HG02610 (cell line): ENCODE measurements around the gene RPP30.
A peak's percentile ranks its signal among the peaks of the same experiment; 100 is the strongest.
"Not testable (repeated sequence)": the region's sequence is repeated elsewhere in the genome, so short reads cannot be mapped to it uniquely, and the experiment has no call there.

Experiments
- ATAC-seq: cut with Tn5 transposase; IDR thresholded peaks from one replicate; pipeline ENCODE4 v1.9.1; 2021; ENCODE audit warnings: mild to moderate bottlenecking, moderate library complexity; ENCODE audit not compliant: unreplicated experiment

The RPP30 gene

GRCh38 chr10:90937645-90938258, 66.0 kb downstream of the RPP30 start:
- no peak for ATAC-seq

DNA sequence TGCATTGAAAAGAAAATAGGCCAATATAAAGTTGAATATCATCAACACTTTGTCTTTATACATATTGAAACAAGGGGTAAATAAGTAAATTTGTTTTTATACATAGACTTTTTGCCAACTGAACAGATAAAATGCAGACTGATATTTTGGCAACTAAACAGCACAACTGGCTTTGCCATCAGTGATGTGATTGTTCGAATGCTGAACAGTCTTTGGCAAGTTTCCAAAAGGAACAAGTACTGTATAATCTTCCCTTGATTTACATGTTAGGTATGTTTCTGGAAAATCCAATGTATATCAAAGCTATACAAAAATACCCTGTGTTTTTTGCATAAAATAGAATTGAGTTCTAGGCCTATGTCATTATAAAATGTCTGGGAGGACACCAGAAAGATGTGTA, 67.3 kb downstream of the RPP30 start:
- no peak for ATAC-seq

DNA sequence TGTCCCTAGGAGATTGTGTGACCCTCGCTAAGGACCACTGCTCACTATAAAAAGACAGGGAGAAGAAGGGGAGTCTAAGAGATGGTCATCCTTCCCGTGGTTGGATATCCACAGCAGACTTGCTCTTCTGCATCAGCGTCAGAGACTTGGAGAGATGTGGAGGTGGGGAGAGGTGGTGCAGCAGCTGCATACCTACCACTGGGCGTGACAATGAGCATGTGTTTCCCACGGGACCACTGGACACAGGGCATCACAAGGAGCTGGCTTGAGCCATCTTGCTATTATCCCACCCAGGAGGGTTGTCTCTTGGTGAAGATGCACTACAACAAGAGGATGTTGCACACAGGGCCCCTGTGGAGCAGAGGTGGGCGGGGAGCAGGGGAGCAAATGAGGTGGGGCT, 67.9 kb downstream of the RPP30 start:
- no peak for ATAC-seq

- ATAC-seq, result not testable (repeated sequence)
These were observed 71.2 kb downstream of the RPP30 start for GRCh38 chr10:90942980-90943379.

DNA sequence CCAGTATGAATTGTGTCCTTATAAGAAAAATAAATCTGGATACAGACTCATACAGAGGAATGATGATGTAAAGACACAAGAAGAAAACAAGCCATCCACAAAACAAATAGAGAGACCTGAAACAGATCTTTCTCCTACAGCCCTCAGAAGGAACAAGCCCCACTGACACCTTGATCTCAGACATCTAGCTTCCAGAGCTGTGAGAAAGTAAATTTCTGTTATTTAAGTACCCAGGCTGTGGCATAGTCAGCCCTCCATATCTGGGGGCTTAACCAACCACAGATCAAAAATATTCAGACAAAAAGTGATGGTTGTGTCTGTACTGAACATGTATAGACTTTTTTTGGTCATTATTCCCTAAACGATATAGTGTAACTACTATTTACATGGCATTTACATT, 73.0 kb downstream of the RPP30 start:
- no peak for ATAC-seq

DNA sequence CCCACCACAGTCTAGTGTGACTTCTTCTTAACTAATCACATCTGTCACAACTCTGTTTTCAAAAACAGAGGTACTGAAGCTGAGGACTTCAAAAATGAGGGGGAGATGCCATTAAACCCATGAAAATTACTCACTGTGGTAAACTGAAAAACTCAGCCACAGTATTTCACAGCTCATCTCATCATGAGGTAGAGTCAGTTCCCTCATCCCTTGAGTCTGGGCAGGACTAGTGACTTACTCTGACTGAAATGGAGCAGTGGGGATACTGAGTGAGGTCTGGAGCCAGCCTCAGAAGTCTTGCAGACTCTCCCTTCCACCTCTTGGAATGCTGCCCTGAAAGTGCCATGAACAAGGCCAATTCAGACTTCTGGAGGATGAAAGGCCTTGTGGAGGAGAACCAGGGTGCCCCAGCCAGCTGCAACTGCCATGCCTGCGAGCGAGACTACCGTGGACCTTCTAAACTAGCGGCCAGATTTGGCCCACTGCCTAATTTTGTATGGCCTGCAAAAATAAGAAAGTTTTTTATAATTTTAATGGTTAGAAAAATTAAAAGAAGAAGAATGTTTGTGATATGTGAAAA, 73.8 kb downstream of the RPP30 start:
- ATAC-seq, result no peak

DNA sequence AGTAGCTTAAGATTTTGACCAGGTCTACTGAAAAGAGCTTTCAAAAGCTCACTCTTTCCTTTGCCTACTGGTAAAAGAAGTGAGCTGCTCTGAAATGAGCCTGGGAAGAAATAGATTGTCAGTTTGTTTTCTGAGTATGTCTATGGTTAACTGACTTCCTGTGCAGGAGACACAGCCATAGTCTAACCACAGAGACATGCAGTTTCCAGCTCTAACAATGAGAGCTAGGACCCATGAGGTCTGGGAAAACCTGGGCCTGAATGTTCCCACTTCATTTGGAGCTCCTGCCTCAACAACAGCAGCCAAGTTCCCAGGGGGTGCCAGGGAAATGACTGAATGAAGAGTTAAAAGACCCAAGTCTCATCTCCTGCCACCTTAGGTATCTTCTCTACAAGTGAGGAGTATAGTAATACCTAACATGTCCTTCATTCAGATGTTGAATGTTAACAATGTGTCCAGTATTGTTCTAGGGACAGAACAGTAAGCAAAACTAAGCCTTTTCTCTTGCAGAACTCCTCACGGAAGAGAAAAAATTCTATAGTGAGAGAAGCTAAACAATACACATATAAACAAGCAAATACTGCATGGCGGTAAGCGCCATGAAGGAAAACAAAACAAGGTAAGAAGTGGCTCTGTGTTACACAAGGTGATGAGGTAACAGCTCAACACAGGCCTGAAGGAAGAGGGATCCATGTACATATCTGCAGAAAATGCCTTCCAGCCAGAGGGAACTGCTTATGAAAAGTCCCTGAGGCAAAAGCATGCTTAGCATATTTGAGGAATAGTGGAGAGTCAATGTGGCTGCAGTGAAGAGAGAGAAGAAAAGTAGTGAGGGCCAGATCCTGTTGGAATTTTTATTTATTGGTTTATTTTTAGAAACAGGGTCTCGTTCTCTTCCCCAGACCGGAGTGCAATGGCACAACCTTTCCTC, 75.5 kb downstream of the RPP30 start:
- peak; percentile 72 for ATAC-seq
